ENCODE results near the gene STARD5. TPM values are rescaled to one million over a fixed set of nuclear protein-coding genes. Genes with fewer than 3 reads are reported as not detected.

The STARD5 gene
- total RNA-seq, 2 experiments from 2014 or later = 6.5 to 20.3 TPM

Other genes starting within 250 kb of the STARD5 start
- not detected in 2 replicates for gene CFAP161, start 189.9 kb downstream of the STARD5 start, total RNA-seq (2014; rRNA removed; shearing (Covaris generic))
- not detected in 2 replicates for gene CFAP161, start 189.9 kb downstream of the STARD5 start, total RNA-seq (2022)
- 58.9 and 81.3 TPM in 2 replicates for gene IL16, start 127.3 kb downstream of the STARD5 start, total RNA-seq (2014; rRNA removed; shearing (Covaris generic))
- gene IL16, start 127.3 kb downstream of the STARD5 start, total RNA-seq (2022) = 76.0 and 85.1 TPM in 2 replicates
- not detected in 2 replicates for gene TMC3, start 50.1 kb upstream of the STARD5 start, total RNA-seq (2014; rRNA removed; shearing (Covaris generic))
- not detected in 2 replicates for gene TMC3, start 50.1 kb upstream of the STARD5 start, total RNA-seq (2022)